ENCODE data around the gene IGSF9B.

The IGSF9B gene

GRCh38 chr11:133951327-133952198 is 5.2 kb downstream of the IGSF9B start:
- TF ChIP-seq, protein P1, sequence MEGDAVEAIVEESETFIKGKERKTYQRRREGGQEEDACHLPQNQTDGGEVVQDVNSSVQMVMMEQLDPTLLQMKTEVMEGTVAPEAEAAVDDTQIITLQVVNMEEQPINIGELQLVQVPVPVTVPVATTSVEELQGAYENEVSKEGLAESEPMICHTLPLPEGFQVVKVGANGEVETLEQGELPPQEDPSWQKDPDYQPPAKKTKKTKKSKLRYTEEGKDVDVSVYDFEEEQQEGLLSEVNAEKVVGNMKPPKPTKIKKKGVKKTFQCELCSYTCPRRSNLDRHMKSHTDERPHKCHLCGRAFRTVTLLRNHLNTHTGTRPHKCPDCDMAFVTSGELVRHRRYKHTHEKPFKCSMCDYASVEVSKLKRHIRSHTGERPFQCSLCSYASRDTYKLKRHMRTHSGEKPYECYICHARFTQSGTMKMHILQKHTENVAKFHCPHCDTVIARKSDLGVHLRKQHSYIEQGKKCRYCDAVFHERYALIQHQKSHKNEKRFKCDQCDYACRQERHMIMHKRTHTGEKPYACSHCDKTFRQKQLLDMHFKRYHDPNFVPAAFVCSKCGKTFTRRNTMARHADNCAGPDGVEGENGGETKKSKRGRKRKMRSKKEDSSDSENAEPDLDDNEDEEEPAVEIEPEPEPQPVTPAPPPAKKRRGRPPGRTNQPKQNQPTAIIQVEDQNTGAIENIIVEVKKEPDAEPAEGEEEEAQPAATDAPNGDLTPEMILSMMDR (IDR thresholded peaks at IDR 0.05; ENCODE audit: low read length, missing control alignments), result no peak
- H3K4me3 ChIP-seq (replicated peaks; ENCODE audit: low read depth, low read length), result no peak overlapping the region

DNA sequence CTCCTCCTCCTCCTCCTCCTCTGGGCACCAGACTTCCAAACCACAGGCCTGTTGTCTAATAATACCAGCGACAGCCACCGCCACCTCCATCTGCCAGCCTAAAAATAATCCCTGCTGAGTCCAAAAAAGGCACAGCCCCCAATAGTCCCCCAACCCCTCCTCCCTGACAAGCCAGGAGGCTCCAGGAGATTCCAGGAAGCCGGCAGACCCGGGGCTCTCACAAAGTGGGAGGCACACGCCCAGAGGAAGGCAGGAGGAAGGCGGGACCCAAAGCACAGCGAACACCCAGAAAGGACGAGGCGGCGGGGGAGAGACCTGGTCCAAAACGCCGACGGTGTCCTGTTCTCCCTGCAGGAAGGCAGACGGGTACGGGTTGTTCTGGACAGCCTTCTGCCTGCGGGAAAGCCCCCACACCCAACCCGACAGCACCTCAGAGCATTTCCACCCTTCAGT is 5.9 kb downstream of the IGSF9B start:
- H3K4me3 ChIP-seq (replicated peaks; ENCODE audit: low read depth, low read length), result no peak overlapping the region
- no peak for DNase-seq (ENCODE audit: low read depth)
- TF ChIP-seq, protein P1 (IDR thresholded peaks at IDR 0.05; ENCODE audit: low read length, missing control alignments), result no peak

More at GRCh38 chr11:133951327-133952198, 5.2 kb downstream of the IGSF9B start:
- DNase-seq (ENCODE audit: low read depth), result no peak

DNA sequence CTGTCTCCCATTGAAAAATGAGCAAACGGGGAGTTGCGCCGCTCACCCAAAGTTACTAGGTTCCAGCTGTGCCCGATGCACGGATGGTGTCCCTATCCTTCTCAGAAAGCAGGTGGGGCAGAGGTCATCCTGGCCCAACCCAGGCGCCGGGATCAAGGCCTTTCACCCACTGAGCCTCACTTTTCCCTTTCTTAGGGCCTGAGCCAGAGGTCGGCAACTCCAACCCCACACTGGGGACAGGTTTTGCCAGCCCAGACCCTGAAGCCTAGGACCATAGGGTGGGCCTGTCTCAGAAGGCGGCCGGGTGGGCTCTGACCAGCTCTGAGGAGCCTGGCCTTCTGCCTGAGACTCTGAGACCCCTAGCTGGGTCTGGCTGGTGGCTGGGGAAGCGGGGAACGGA is 6.3 kb downstream of the IGSF9B start:
- TF ChIP-seq, protein P1 (IDR thresholded peaks at IDR 0.05; ENCODE audit: low read length, missing control alignments), result no peak
- no peak overlapping the region for H3K4me3 ChIP-seq (replicated peaks; ENCODE audit: low read depth, low read length)
- no peak for DNase-seq (ENCODE audit: low read depth)

- no peak overlapping the region for H3K4me3 ChIP-seq (replicated peaks; ENCODE audit: low read depth, low read length)
- TF ChIP-seq, protein P1 (IDR thresholded peaks at IDR 0.05; ENCODE audit: low read length, missing control alignments), result no peak
- no peak for DNase-seq (ENCODE audit: low read depth)
Measured at GRCh38 chr11:133949129-133949528, 7.6 kb downstream of the IGSF9B start.

DNA sequence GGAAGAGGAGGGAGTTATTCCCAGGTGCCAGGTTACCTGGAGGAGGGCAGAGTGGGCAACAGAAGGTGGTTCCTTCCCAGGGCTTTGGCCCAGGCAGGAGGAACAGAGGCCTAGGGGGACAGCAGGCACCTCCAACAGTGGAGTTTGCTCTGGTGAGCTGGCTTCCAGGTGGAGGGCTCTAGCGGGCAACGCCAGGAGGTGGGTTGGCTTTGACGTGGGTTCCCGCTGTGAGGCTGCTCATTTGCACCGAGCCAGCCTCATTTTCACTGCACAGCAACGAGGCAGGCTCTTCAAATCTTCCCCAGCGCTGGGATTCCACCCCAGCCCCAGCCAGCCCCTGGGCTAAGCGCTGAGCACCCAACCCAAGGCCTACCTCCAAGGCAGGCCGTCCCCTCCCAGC is 8.1 kb downstream of the IGSF9B start:
- DNase-seq (ENCODE audit: low read depth), result no peak
- TF ChIP-seq, protein P1 (IDR thresholded peaks at IDR 0.05; ENCODE audit: low read length, missing control alignments), result no peak
- no peak overlapping the region for H3K4me3 ChIP-seq (replicated peaks; ENCODE audit: low read depth, low read length)

DNA sequence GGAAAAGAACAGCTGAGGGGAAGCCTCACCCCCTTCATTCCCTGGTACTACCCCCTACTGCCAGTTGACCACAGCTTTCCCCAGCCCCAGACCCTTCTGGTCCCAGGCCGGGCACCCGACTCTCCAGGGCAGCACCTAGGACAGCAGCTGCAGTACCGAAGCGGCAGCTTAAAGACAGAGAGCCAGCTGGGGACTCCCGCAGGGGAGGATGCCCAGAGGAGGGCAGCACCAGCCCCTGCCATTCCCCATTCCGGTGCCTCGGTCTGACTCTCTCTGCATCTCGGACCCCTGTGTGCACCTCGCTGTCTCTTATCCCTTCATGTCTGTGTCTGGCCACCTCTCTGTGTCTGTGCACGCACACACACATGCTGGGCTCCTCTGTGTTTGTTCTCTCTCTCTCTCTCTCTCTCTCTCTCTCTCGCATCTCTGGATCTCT is 9.4 kb downstream of the IGSF9B start:
- no peak overlapping the region for H3K4me3 ChIP-seq (replicated peaks; ENCODE audit: low read depth, low read length)
- TF ChIP-seq, protein P1 (IDR thresholded peaks at IDR 0.05; ENCODE audit: low read length, missing control alignments), result peak; percentile 41
- peak; percentile 50 for DNase-seq (ENCODE audit: low read depth)
